ENCODE results near the gene SLC6A13.

SLC6A13 gene

DNA sequence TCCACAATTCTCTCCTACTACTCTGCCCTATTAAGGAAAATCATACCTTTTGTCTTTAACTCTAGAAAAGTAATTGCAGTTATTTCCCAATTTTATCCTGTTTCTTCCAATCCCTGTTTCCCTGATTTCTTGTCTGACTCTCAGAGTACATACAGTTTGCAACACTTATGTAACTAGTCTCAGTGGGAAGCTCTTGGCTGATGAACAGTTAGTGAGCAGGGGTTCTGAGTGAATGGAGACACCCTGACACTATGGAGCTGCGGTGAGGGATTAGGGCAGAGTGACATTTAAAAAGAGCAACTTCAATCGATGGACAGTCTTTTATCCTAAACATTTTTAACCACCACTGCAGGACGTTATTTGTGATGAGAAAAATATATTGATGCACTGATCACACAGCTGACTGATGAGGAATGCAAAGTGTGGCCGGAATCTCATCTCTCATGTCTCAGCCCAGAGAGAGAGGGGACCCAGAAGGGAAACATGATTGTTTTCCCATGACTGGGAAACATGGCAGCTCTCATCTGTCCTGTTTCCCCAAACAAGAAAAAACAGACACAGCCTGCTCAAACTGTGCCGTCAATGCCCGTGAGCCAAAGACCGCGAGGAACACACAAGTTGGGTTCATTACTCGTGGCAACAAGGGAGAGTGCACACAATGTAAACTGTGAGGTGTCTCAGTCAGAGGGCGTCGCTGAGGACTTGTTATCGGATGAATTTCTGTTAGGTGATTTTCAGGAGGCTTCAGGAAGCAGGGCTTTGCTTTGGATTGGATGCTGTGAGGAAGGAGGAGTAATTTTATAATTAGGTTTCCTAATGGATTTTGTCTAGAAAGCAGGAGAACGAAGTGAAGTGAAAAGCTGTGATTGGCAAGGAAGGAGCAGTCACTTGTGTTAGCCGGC, 5.2 kb upstream of the SLC6A13 start:
- DNase-seq (ENCODE audit: insufficient read length, low spot score), result no peak
- no peak for FAIRE-seq

DNA sequence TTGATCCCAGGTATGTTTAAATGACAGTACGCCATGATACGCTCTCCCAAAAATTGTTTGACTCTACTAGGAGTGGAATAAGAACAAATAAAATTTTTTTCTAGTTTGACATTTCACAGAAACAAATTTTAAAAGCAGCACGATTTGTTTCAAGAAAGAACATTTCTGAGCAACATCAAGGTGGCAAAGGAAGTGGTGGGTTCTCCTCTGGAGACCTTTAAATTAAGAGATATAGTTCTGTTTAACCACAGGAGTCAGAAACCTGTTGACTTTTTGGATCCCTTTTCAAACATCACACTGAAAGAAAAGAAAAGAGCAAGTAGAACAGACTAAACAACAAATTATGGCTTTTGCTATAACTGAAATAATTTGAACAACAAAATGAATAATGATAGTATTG, 2.5 kb upstream of the SLC6A13 start:
- FAIRE-seq (no peak), DNase-seq (ENCODE audit: insufficient read length, low spot score) (no peak)

DNA sequence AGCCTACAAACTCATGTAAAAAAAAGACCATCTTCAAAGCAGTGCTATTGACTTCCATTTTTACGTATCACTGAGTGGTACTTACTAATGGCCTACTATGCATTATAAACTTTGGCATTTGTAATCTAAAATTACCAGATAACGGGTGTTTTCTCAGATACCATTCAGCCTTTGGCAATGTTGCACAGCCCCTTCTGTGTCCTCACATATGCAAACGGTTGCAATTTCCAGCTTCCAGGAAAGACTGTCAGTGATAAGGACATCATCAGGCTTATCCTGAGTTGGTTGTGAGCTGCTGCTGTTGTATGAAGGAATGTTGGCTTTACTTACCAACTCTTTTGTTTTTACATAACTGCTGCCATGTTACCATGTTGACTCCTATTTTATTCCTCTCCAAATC, 1.6 kb upstream of the SLC6A13 start:
- FAIRE-seq (peak; percentile 31), DNase-seq (ENCODE audit: insufficient read length, low spot score) (no peak)

DNA sequence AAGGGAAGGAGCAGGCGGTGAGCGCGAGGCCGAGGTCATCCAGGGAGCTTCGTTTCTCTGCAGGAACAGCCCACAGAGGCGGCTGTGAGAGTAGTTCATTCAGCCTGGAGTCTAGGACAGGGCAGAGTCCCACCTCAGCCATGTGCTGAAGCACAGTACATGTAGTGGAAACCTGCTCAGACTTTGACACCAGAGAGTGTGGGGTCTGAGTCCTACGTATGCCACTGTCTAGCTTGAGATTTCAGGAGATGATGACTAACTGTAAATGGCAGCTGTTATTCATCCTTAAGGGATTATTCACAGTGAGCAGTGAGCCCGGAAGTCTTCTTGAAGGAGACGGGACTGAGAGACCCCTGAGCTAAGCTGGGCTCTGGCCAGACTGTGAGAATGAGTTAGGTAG, 938 bp upstream of the SLC6A13 start:
- FAIRE-seq (no peak), DNase-seq (ENCODE audit: insufficient read length, low spot score) (peak; percentile 13)

DNA sequence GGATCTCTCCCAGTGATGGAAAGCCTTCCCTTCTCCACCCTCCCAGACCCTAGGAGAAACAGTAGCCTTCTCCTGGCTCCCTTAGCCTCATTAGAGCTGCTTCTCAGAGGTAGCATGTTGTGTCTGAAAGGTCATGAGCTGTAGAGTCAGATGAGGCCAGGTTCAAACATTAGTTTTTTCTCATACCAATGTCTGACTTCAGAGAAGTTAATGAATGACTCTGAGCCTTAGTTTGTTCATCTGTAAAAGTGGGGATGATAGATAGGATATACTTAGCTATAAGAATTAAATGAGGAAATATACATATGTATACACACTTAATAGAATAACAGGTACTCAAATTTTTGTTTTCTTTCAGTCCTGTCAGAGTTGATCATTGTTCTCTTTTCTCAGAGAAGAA, 523 bp downstream of the SLC6A13 start:
- FAIRE-seq (no peak), DNase-seq (ENCODE audit: insufficient read length, low spot score) (no peak)

DNA sequence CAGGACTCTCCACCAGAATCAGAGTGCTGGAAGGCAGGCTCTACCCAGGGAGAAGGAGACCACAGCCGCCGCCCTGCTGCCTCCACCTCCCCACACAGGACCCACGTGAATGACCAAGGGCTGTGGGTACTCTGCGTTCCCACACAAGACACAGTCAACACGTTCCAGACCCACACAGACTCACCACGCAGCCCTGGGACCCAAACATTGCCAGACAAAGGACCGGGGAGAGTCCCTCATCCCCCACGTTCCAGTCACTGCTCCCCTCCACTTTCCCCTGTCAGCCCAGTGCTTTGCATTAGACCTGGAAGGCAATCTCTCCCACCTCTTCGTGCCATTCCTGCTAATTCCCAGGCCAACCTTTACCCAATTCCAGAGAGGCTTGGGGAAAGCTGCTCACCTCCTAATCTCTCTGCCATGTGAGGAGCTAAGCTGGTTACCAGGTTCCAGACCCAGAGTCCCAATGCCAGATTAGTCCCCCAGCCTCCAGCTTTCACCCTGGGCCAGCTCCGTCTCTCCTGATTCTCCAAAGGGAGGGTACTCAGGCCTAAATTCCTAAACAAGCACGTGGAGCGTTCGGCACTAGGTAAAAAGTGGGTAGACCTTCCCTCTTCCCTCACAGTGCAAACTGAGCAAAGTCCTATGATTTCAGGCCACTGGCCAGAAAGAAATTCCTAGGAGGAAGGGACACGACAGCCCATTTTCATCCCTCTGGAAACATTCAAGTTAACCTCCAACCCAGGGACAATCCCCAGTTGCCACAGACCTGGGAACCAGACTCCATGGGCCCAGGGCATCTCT, 4.9 kb downstream of the SLC6A13 start:
- FAIRE-seq, result no peak
- no peak for DNase-seq (ENCODE audit: insufficient read length, low spot score)

DNA sequence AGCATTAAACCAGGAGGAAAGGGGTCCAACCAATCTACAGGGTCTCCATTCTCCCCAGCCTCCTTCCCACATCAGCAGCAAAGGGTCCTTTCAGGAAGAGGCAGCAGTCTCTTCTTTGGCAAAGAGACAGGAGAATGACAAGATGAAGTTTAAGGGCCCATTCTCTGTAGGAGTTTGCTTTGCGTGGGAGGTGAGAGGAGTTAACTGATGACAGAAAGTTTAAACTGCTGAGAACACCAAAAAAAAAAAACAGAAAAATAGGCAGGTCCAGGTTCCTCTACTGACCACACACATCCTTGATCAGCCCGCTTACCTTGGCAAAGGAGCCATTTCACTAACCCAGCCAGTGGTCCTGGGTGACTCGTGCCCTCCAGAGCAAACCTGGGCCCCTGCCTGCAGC, 5.7 kb downstream of the SLC6A13 start:
- DNase-seq (ENCODE audit: insufficient read length, low spot score), result no peak
- no peak for FAIRE-seq

DNA sequence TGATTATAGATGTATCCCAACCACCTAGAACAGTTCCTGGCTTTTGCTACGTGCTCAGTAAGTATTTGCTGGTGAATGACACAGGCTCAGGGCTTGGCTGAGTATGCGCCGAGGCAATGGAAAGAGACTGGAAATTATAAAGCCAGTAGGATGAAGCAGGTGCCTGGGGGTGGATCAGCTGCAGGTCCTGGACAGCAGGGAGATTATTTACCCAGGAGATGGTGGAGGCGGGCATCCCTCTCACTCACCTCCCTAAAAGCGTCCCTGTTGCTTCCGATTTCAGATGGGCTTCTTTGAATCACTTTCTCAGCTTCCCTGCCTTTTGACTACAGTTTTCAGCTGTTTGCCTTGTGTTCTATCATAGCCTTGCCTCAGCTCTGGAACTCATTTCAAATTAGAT, 6.4 kb downstream of the SLC6A13 start:
- no peak for DNase-seq (ENCODE audit: insufficient read length, low spot score)
- no peak for FAIRE-seq

DNA sequence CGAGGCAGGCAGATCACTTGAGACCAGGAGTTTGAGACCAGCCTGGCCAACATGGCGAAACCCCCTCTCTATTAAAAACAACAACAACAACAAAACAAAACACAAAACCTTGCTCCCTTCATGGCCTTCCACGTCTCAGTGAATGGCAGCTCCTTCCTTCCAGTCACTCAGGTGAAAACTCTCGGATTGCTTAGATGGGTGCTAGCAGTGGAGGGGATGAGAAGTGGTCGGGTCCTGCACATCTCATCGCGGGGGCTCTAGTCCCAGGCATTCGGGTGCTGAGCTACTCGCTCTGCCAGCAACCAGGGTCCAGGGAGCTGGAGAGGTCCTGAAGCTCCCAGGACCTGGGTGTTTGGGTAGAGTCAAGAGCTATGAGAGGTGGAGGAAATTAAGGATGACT, 7.7 kb downstream of the SLC6A13 start:
- DNase-seq (ENCODE audit: insufficient read length, low spot score) (no peak), FAIRE-seq (no peak)

DNA sequence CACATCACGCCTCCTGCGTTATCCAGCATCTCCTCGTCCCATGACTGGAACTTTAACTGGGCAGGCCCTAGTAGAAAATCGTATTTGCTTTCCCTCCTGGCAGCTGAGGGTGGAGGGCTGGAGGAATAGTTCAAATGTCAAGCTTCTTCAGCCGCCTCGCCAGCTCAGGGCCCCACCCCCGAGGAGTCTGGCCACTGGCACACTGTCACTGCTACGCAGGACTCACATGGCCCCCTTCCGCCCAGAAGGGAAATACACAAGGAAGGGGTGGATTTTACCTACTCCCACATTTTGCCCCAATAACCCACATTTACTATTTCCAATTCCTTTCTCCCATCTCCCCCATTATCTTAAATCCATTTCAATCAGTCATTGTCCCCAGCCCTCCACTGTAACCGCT, 8.6 kb downstream of the SLC6A13 start:
- FAIRE-seq (no peak), DNase-seq (ENCODE audit: insufficient read length, low spot score) (no peak)

DNA sequence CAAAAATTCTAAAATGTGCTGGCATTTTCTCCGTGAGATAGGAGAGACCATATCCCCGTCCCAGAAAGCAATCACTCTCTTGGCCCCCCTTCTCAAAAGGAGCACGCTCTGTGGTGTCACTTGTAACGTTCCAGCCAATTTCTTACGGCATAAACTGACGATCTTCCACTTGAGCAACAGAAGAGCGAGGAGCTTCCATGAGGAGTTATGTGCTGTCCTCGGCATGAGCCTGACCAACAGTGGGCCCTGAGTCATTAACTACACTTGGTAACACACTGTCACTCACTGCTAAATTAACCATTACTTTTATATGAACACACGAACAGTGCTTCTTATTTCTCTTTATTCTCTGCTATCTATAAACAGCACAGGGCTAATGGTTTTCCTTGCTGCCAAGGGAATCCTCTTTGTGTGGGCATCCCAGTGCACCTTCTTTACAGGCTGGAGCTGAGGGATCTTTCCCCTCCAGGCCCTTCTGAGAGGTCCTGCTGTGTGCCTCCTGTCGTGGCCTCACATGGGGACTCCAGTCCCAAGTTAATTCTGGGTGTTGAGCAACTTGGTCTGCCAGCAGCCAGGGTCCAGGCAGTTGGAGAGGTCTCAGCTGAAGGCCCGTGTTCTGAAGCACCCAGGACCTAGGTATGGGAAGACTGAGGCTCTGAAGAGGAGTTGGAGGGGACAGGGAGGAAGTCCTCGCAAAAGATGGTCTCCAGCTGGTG, 9.4 kb downstream of the SLC6A13 start:
- FAIRE-seq (no peak), DNase-seq (ENCODE audit: insufficient read length, low spot score) (no peak)

DNA sequence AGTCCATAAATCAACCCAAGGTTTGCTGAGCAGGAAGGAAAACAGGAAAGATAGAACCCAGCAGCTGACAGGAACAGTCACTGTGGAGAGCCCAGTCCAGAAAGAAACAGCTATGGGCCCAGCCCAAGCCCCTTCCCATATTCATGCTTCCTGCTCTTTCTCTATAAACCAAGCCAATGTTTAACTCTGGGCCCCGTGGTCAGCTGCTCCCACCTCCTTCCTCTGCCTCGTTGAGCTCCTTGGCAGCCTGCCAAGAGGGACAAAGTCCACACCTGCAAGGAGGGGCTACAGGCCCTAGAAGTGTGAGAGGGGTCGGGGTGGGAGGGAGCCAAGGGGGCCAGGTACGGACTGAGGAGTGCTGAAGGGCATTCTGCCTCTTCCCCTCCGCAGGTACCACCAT, 10.0 kb downstream of the SLC6A13 start:
- FAIRE-seq (no peak), DNase-seq (ENCODE audit: insufficient read length, low spot score) (no peak)

DNA sequence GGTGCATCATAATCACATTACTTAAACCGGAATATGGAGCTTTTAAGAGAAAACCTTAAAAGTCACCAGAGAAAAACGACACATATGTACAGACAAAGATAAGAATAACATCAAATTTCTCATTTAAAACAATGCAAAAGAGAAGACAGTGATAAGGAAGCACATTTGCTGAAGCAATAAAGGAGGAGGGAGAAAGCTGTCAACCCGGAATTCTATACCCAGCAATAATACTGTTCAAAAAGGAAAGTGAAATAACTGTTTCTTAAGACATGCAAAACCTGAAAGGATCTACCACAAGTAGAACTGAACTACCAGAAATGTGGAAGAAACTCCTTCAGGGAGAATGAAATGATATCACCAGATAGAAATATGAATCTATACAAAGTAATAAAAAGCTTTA, 15.4 kb downstream of the SLC6A13 start:
- FAIRE-seq, result no peak
- DNase-seq (ENCODE audit: insufficient read length, low spot score), result no peak

DNA sequence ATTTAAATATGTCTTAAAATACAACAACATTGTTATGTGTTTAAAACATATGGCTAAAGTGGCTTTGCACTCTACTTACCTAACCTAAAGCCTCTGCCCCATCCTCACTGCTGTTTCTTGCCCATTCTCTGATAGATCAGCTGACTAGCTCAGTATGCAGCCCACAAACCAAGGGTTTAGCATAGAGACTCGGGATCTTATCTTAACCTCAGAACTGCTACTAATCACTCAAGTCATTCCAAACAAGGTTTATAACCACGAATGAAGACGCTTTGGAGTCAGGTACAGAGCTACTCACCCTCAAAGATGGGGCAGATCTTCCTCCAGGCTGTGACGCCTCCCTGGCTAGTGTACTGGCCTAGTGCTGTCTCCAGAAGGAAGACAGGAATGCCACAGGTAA, 19.3 kb downstream of the SLC6A13 start:
- FAIRE-seq, result peak; percentile 64
- DNase-seq (ENCODE audit: insufficient read length, low spot score), result no peak

DNA sequence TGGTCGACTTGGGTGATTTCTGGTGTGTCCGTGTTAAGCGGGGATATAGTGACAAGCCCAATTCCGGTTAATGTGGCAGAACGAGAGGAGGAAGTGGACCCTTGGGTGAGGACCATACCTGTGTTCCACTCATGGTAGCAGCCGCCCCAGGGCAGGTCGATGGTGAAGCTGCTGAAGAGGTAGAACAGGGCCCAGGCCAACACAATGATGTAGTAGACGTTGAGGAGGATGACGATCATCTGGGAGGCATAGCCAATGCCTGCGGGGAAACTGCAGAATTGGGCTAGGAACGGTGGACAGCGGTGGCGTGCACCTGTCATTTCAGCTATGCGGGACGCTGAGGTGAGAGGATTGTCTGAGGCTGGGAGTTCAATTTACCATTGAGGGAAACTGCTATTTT, 20.1 kb downstream of the SLC6A13 start:
- DNase-seq (ENCODE audit: insufficient read length, low spot score) (no peak), FAIRE-seq (no peak)

DNA sequence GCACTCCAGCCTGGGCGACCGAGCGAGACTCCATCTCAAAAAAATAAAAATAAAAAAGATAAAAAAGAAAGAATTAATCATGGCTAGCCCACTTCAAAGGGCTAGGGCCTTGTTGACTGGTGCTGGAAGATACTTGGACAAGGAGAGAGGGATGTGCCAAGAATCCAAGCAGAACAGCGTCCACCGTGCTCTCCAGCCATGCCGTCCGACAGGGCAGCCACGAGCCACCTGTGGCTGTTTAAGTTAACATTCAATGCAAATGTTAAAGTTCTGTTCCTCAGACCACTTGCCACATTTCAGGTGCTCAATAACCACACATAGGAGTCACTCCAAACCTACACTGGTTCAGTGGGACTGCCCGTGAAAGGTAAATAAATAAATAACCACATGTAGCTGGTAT, 21.4 kb downstream of the SLC6A13 start:
- DNase-seq (ENCODE audit: insufficient read length, low spot score) (no peak), FAIRE-seq (no peak)

DNA sequence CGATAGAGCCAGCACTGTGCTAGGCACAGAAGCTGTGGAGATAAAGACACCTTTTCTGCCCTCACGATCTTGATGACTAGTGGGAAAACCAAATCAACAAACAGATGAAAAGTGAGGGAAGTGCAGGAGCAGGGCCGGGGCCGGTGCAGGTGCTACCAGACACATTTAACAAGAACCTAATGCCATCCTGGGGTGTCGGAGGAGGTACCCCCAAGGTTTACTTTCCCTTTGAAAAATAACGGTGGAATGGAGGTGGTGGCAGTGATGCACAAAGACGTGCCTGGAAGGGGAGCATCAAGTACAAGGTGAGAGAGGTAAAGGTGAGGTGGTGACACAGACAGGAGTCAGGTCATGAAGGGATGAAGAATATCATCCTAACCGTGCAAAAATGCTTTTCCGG, 22.1 kb downstream of the SLC6A13 start:
- no peak for FAIRE-seq
- DNase-seq (ENCODE audit: insufficient read length, low spot score), result no peak

DNA sequence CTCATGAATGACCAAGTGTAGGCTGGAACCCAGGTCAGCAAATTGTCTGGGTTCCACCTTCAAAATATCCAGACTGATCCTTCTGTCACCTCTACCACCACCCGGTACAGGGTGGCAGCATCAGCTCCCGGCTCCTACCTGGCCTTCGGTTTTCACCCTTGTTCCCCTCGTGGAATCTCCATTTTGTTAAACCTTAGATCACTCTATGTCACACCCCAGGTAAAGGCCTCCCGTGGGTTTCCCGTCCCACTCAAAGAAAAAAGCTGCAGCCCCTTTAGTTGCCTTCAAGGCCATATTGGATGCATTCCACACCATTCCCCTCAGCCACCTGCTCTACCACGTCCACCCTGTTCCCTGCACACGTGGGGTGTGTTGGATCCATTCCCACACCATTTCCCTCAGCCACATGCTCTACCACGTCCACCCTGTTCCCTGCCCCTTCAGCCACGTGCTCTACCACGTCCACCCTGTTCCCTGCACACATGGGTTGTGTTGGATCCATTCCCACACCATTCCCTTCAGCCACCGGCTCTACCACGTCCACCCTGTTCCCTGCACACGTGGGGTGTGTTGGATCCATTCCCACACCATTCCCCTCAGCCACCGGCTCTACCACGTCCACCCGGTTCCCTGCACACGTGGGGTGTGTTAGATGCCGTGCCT, 23.8 kb downstream of the SLC6A13 start:
- peak; percentile 69 for FAIRE-seq
- no peak for DNase-seq (ENCODE audit: insufficient read length, low spot score)

DNA sequence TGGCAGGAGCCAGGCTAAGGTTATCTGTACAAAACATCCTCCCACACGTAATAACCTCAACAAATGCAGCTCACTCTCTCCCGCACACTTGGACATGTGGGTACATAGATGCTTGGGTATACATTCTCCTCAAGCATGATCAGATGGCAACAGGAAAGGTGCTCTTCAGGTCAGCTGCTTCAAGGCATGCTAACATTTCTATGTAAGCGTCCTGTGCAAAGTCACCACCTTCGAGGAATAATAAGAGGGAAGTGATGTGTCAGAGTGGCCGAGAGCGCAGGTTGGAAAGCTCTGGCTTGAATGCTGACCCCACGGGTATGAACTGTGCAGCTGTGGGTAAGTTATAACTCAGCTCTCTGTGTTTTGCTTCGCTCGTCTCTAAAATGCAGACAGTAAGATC, 24.5 kb downstream of the SLC6A13 start:
- FAIRE-seq, result peak; percentile 31
- no peak for DNase-seq (ENCODE audit: insufficient read length, low spot score)

DNA sequence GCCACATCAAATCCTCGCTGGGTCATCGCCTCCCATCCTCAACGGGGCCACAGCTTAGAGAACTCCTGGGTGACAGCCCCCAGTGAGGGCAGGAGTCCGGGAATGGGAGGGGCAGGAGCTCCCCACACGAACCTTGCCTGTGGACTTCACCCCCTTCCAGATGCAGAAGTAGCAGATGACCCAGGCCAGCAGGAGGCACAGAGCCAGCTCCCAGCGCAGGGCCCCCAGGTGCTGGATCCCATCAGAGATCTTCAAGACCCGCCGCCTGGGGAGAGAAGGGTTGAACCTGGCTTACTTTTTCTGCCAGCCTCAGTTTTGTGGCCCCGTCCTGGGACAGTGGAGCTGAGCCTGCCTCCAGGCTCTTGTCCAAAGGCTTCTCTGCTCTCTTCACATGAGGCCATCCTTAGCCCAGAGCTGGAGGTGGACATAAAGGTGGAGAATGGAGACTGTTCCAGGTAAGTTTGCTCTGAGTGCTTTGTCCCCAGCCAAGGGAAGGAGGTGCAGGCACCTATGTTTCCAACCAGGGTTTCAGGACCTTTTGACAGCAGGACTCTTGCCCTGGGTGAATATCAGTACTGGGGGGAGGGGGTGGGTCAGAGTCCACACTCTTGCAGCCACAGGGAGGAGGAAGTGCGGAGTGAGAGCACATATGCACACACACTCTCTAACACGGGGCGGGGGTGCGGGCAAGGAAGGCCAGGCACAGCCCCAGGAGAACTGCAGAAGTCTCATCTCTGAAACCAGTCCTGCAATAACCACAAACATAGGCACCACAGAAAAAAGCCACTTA, 25.4 kb downstream of the SLC6A13 start:
- FAIRE-seq, result no peak

More for the DNA sequence above, 25.4 kb downstream of the SLC6A13 start:
- DNase-seq (ENCODE audit: insufficient read length, low spot score), result no peak

Data from HTR-8/SVneo (cell line).